Keratinocyte (primary cell): Measurements from ENCODE around the gene RIC8A. TPM values are rescaled to one million over a fixed set of nuclear protein-coding genes. Genes with fewer than 3 reads are reported as not detected.
"Not testable (repeated sequence)": the region's sequence is repeated elsewhere in the genome, so short reads cannot be mapped to it uniquely, and the experiment has no call there.

ENCODE experiments used
- DNase-seq: peaks from one replicate; pipeline ENCODE4 v3.0.0-alpha.2; 2011; ENCODE audit warnings: low read depth, missing footprints, low spot score
- FAIRE-seq: peaks from 2 replicates; lab custom pipeline; 2011; peaks lifted over from hg19 to GRCh38; lab: Jason Lieb, UNC
- H2AFZ ChIP-seq: 2 replicates; pipeline ENCODE4 v1.6.0; 2012; ENCODE audit warnings: low read length, control low read depth, inconsistent platforms; ENCODE audit not compliant: control insufficient read depth
- H3K27ac ChIP-seq: 2 replicates; pipeline ENCODE4 v1.5.1; 2011; ENCODE audit warnings: low read length; ENCODE audit not compliant: control insufficient read depth, insufficient read depth
- H3K27me3 ChIP-seq: 3 replicates; pipeline ENCODE4 v1.6.0; 2011; ENCODE audit warnings: low read length; ENCODE audit not compliant: control insufficient read depth, insufficient read depth; ENCODE audit errors: extremely low read depth
- H3K36me3 ChIP-seq, 2 experiments: 2 replicates in 1 of 2; 3 replicates in 1 of 2; pipeline ENCODE4 v1.5.1; 2011; ENCODE audit warnings: low read length in 2 of 2, mild to moderate bottlenecking in 1 of 2; ENCODE audit not compliant: control insufficient read depth in 2 of 2, insufficient read depth in 2 of 2; ENCODE audit errors: extremely low read depth in 1 of 2
- H3K4me1 ChIP-seq: 3 replicates; pipeline ENCODE4 v1.5.1; 2011; ENCODE audit warnings: low read length; ENCODE audit not compliant: control insufficient read depth, insufficient read depth; ENCODE audit errors: extremely low read depth
- H3K4me2 ChIP-seq: 3 replicates; pipeline ENCODE4 v1.6.0; 2011; ENCODE audit warnings: low read depth, low read length; ENCODE audit not compliant: control insufficient read depth, insufficient read depth; ENCODE audit errors: extremely low read depth
- H3K4me3 ChIP-seq, 3 experiments: fragments of 200-600 bp in 1 of 3; sonication (generic) in 1 of 3; 2 replicates in 2 of 3; 3 replicates in 1 of 3; pipeline ENCODE4 v1.5.1; 2011 to 2016; ENCODE audit warnings: low read length in 3 of 3, mild to moderate bottlenecking in 3 of 3, control low read depth in 2 of 3, inconsistent platforms in 1 of 3, low read depth in 1 of 3, mixed read lengths in 1 of 3, mixed run types in 1 of 3, moderate library complexity in 1 of 3; ENCODE audit not compliant: control insufficient read depth in 2 of 3, insufficient read depth in 2 of 3; ENCODE audit errors: extremely low read depth in 1 of 3
- H3K79me2 ChIP-seq: 2 replicates; pipeline ENCODE4 v1.6.0; 2012; ENCODE audit warnings: low read length; ENCODE audit not compliant: control insufficient read depth, insufficient read depth
- H3K9ac ChIP-seq: 3 replicates; pipeline ENCODE4 v1.6.0; 2011; ENCODE audit warnings: low read length; ENCODE audit not compliant: control insufficient read depth, insufficient read depth; ENCODE audit errors: extremely low read depth
- H3K9me1 ChIP-seq: 3 replicates; pipeline ENCODE4 v1.6.0; 2011; ENCODE audit warnings: low read length; ENCODE audit not compliant: control insufficient read depth, insufficient read depth; ENCODE audit errors: extremely low read depth
- H3K9me3 ChIP-seq: 2 replicates; pipeline ENCODE4 v1.5.1; 2012; ENCODE audit warnings: low read depth, low read length; ENCODE audit not compliant: control insufficient read depth
- H4K20me1 ChIP-seq: 3 replicates; pipeline ENCODE4 v1.6.0; 2011; ENCODE audit warnings: low read length; ENCODE audit not compliant: control insufficient read depth, insufficient read depth; ENCODE audit errors: extremely low read depth
- CTCF ChIP-seq, 3 experiments: IDR thresholded peaks in 1 of 3; conservative IDR thresholded peaks in 1 of 3; optimal IDR thresholded peaks in 1 of 3; 2 replicates in 2 of 3; 3 replicates in 1 of 3; pipeline versions ENCODE3 to v1.5.1; 2011; ENCODE audit warnings: low read length in 3 of 3, mild to moderate bottlenecking in 3 of 3, moderate library complexity in 2 of 3, control low read depth in 1 of 3, inconsistent platforms in 1 of 3; ENCODE audit not compliant: insufficient read depth in 2 of 3; ENCODE audit errors: extremely low read depth in 1 of 3
- EZH2 ChIP-seq: IDR thresholded peaks from one replicate; pipeline ENCODE4 v1.6.1; 2012; ENCODE audit warnings: inconsistent platforms, mild to moderate bottlenecking, low read length, moderate library complexity
- dilution Hi-C: fragments of 300-500 bp; cut with MboI; formaldehyde crosslinking; loops from one replicate; pipeline ENCODE4 v1.7.0; 2020; ENCODE audit warnings: low sequenced_read_pairs; ENCODE audit not compliant: extremely low pct_ligation_motif_present
- polyA minus RNA-seq, 3 experiments: library from RNA; depleted of rRNA, polyadenylated mRNA; stranded (reverse); fragments of >200 nt; gene quantifications; 1 replicate in 1 of 3; 2 replicates in 1 of 3; 3 replicates in 1 of 3; pipeline ENCODE4 v1.2.3, GENCODE V29; 2011
- polyA plus RNA-seq, 5 experiments: library from polyadenylated mRNA; depleted of rRNA in 3 of 5; stranded (reverse) in 3 of 5; stranded (forward) in 1 of 5; unstranded in 1 of 5; fragments of >200 nt; gene quantifications; 1 replicate in 1 of 5; 2 replicates in 3 of 5; 3 replicates in 1 of 5; pipeline versions ENCODE4 v1.2.1 to v1.2.3, GENCODE V29; 2011 to 2012; ENCODE audit warnings: missing spikeins in 2 of 5, low read depth in 1 of 5, low replicate concordance in 1 of 5

RIC8A gene
- polyA plus RNA-seq = 120 to 196 TPM (median 129 TPM) in 3 replicates
- 16.1 TPM for polyA plus RNA-seq (2011; ENCODE audit: low read depth)
- polyA plus RNA-seq (2011; cell fraction: cytosol; rRNA removed) = 130 and 138 TPM in 2 replicates
- 218 and 272 TPM in 2 replicates for polyA plus RNA-seq (2011; cell fraction: nucleus; rRNA removed)
- polyA plus RNA-seq (2012; ENCODE audit: low replicate concordance) = 72.8 and 112 TPM in 2 replicates
- 179 to 492 TPM (median 229 TPM) in 3 replicates for polyA minus RNA-seq
- 194 TPM for polyA minus RNA-seq (2011; cell fraction: cytosol; rRNA and poly(A)+ RNA removed)
- 132 and 151 TPM in 2 replicates for polyA minus RNA-seq (2011; cell fraction: nucleus; rRNA and poly(A)+ RNA removed)

GRCh38 chr11:207208-207862, at the start of gene RIC8A, which contains the start of gene BET1L:
Gene RIC8A, plus strand, starts transcription at chr11:207708. Its CDS starts 1,147 bp downstream, at chr11:208855.
Gene BET1L, minus strand, starts transcription at chr11:207399. Its CDS starts 78 bp downstream, at chr11:207321.
- Histone ChIP-seq H3K4me2 (peak within 1 kb of the TSS; percentile 97), H3K4me1 (peaks cover 24% of the 10 kb centered on the region), H3K9ac (peak within 1 kb of the TSS; percentile 85), H2AFZ (peak within 1 kb of the TSS; percentile 80), H3K36me3 (peaks cover 42 to 56% of the 10 kb centered on the region in 2 experiments), H3K9me3 (no peaks in the 10 kb centered on the region), H4K20me1 (peaks cover 8% of the 10 kb centered on the region), H3K4me3 (peak within 1 kb of the TSS; percentile 89 to 94 (median 90)), H3K27ac (peak within 1 kb of the TSS; percentile 96), H3K79me2 (peaks cover 75% of the 10 kb centered on the region), H3K27me3 (no peaks in the 10 kb centered on the region), H3K9me1 (peaks cover 2% of the 10 kb centered on the region)
- peak; percentile 90 for DNase-seq
- no peak for TF ChIP-seq EZH2
- TF ChIP-seq CTCF (optimal IDR thresholded peaks at IDR 0.05 in 1 of 3, IDR thresholded peaks at IDR 0.05 in 1 of 3, conservative IDR thresholded peaks at IDR 0.05 in 1 of 3; ENCODE audit: extremely low read depth in 1 of 3, insufficient read depth in 2 of 3, low read length in 3 of 3) = no peak
- peak; percentile 57 for FAIRE-seq
- dilution Hi-C loops = no loop called here

DNA sequence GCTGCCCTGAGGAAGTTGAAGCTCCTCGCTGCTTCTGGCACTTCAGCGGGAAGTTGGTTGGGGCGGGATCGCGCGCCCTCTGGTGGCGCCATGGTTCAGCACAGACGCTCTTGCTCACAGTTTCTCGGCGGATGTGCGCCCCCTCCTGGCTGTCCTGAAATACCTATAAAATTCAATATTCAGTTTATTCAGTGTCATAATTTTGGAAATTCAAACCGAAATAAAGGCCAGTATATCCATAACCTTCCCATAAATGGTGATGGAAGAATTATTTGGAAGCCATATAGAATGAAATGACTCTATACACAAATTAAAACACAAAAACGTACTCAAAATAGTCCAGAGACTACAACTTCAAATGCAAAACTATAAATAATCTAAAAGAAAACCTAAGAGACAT, 27.3 kb upstream of the RIC8A start:
- H3K36me3 ChIP-seq, H3K4me3 ChIP-seq, H2AFZ ChIP-seq, H3K27ac ChIP-seq, H3K9ac ChIP-seq, H3K79me2 ChIP-seq, FAIRE-seq, H3K4me1 ChIP-seq, H3K27me3 ChIP-seq, H3K9me3 ChIP-seq, dilution Hi-C loops, H4K20me1 ChIP-seq, H3K4me2 ChIP-seq, DNase-seq, H3K9me1 ChIP-seq: not testable (repeated sequence)
- peak in 1 of 3 experiments; percentile 16 for TF ChIP-seq CTCF (optimal IDR thresholded peaks at IDR 0.05 in 1 of 3, IDR thresholded peaks at IDR 0.05 in 1 of 3, conservative IDR thresholded peaks at IDR 0.05 in 1 of 3; ENCODE audit: extremely low read depth in 1 of 3, insufficient read depth in 2 of 3, low read length in 3 of 3)

DNA sequence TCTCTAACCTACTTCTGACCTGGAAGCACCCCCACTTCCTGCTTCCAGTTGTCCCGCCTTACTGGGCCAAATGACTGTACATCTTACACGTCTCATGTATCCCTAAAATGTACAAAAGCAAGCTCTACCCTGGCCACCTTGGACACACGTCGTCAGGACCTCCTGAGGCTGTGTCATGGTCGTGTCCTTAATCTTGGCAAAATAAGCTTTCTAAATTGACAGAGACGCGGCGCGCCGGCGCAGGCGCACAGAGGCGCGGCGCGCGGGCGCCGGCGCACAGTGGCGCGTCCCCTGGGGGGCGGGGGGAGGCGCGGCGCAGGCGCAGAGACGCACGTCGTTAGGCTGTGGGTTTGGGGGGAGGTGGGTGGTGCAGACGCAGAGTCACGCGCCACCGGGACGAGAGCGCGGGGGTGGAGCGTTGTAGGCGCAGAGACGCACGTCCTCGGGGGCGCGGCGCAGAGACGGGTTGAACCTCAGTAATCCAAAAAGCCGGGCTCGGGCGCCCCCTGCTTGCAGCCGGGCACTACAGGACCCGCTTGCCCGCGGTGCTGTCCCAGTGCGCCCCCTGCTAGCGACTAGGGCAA, 18.2 kb upstream of the RIC8A start:
- H3K79me2 ChIP-seq, H3K4me3 ChIP-seq, H3K9ac ChIP-seq, H3K4me1 ChIP-seq, H3K36me3 ChIP-seq, H3K9me1 ChIP-seq, dilution Hi-C loops, H4K20me1 ChIP-seq, H2AFZ ChIP-seq, H3K9me3 ChIP-seq, H3K27me3 ChIP-seq, H3K4me2 ChIP-seq, DNase-seq, H3K27ac ChIP-seq, FAIRE-seq: not testable (repeated sequence)
